Measurements from ENCODE around the gene TAP1. TPM values are rescaled to one million over a fixed set of nuclear protein-coding genes. Genes with fewer than 3 reads are reported as not detected.

The TAP1 gene
- total RNA-seq, 4 donors from 2014 or later, result 27.2 to 45.9 (median 34.4) TPM

DNA sequence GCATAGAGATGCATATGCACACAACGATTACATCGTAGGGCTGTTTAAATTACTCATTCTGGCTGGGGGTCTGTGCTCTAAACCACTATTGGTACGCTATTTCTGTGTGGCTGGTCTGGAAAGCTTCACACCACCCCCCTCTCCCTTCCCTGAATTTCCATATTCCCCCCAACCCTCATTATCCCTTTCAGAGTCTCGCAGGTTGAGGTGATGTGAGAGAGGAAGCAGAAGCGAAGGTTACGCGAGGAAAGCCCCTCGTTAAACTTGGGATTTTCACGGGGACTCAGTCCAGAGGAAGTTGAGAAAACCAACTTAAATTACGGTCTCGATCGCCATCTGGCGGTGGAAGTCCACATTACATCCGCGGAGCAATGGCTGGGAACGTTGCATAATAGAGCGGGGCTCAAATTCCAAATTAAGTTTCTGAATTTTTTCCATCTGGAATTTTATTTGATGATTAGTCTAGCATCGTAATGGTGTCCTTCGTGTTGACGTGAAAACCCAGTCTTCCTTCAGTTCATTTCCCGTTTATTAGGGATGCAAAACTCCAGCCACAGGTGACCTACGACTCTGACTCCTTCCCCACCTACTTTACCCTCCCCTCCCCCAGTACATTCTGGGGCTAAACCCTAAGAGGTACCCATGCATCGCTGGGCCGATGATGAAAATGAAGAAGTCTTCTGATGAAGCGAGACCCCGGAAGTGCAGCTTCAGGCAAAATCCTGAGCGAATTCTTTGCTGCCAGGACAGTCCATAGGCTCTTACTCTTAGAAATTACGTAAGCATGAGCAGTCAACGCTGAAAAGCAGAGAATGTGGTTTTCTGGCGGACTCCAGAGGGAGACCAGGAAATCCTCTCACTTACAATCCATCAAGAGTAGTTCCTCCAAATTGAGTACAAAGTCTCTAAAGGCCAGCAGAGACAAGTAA is 56.4 kb downstream of the TAP1 start:
- Histone ChIP-seq H3K27ac (no peak overlapping the region), H3K4me3 (peak overlapping the region in 2 of 4 donors; percentile 9 to 13), H3K27me3 (peaks cover 0 to 46% of the 10 kb centered on the region in 2 donors), H3K4me1 (peaks cover 0 to 12% (median 0%) of the 10 kb centered on the region in 4 donors), H3K36me3 (no peaks in the 10 kb centered on the region), H3K9me3 (no peaks in the 10 kb centered on the region)
- 9 to 11% methylated on average over 30 of the region's 30 CpGs for WGBS, 2 donors
- no peak for TF ChIP-seq POLR2A (IDR thresholded peaks at IDR 0.05)
- TF ChIP-seq, protein P1, sequence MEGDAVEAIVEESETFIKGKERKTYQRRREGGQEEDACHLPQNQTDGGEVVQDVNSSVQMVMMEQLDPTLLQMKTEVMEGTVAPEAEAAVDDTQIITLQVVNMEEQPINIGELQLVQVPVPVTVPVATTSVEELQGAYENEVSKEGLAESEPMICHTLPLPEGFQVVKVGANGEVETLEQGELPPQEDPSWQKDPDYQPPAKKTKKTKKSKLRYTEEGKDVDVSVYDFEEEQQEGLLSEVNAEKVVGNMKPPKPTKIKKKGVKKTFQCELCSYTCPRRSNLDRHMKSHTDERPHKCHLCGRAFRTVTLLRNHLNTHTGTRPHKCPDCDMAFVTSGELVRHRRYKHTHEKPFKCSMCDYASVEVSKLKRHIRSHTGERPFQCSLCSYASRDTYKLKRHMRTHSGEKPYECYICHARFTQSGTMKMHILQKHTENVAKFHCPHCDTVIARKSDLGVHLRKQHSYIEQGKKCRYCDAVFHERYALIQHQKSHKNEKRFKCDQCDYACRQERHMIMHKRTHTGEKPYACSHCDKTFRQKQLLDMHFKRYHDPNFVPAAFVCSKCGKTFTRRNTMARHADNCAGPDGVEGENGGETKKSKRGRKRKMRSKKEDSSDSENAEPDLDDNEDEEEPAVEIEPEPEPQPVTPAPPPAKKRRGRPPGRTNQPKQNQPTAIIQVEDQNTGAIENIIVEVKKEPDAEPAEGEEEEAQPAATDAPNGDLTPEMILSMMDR (IDR thresholded peaks at IDR 0.05), result peak; percentile 82 to 94 (median 89)
- DNase-seq (ENCODE audit: low spot score in 2 of 2), result peak; percentile 82 to 95

Small RNA genes lying within 50 kb of the gene (small RNA-seq; reads per million reads assigned to genes)
- not detected for gene HLA-Z

Other genes with a start within 250 kb of the TAP1 start
- 10 to 100 TPM in 1 of 4 donors, 1 to 10 TPM in 2, under 1 TPM in 1; 0.30 to 17.2 (median 9.2) TPM for gene HLA-DQA1, start 216.3 kb downstream of the TAP1 start, total RNA-seq
- gene HLA-DQB1, start 187.0 kb downstream of the TAP1 start, total RNA-seq, result 10 to 100 TPM in 1 of 4 donors, 1 to 10 TPM in 2, under 1 TPM in 1; 0.90 to 12.0 (median 3.0) TPM
- 1 to 10 TPM in 1 of 4 donors, under 1 TPM in 2, not detected in 1; 0.63 to 1.8 (median 0.98) TPM for gene HLA-DQA2, start 112.3 kb downstream of the TAP1 start, total RNA-seq
- 1 to 10 TPM in 3 of 4 donors, not detected in 1; 1.5 to 3.5 (median 2.0) TPM for gene HLA-DQB2, start 90.2 kb downstream of the TAP1 start, total RNA-seq
- gene HLA-DOB, start 36.7 kb downstream of the TAP1 start, total RNA-seq, result 1 to 10 TPM in 2 of 4 donors, not detected in 2; 2.1 to 3.5 TPM
- gene TAP2, start 15.0 kb downstream of the TAP1 start, total RNA-seq, result 10 to 100 TPM; 14.1 to 21.9 (median 19.8) TPM
- 10 to 100 TPM; 16.3 to 39.0 (median 28.4) TPM for gene PSMB8, start 9.7 kb downstream of the TAP1 start, total RNA-seq
- gene PSMB9, start 488 bp upstream of the TAP1 start, total RNA-seq, result 10 to 100 TPM; 18.4 to 34.3 (median 20.0) TPM
- 10 to 100 TPM; 15.7 to 85.0 (median 25.5) TPM for gene HLA-DMB, start 87.3 kb upstream of the TAP1 start, total RNA-seq
- 10 to 100 TPM; 28.8 to 85.2 (median 34.9) TPM for gene HLA-DMA, start 99.4 kb upstream of the TAP1 start, total RNA-seq
- 100 to 1,000 TPM; 130 to 150 (median 136) TPM for gene BRD2, start 114.9 kb upstream of the TAP1 start, total RNA-seq
- gene HLA-DOA, start 155.9 kb upstream of the TAP1 start, total RNA-seq, result 10 to 100 TPM in 1 of 4 donors, 1 to 10 TPM in 3; 3.0 to 17.7 (median 8.4) TPM
- gene HLA-DPA1, start 219.9 kb upstream of the TAP1 start, total RNA-seq, result 100 to 1,000 TPM in 2 of 4 donors, 10 to 100 TPM in 2; 39.8 to 179 (median 109) TPM
- 100 to 1,000 TPM in 1 of 4 donors, 10 to 100 TPM in 3; 56.5 to 121 (median 76.4) TPM for gene HLA-DPB1, start 222.3 kb upstream of the TAP1 start, total RNA-seq

Data from tibial nerve (tissue), 4 donors.